ENCODE data around the gene RPTOR.
"Not testable (repeated sequence)": the region's sequence is repeated elsewhere in the genome, so short reads cannot be mapped to it uniquely, and the experiment has no call there.

Gene RPTOR

DNA sequence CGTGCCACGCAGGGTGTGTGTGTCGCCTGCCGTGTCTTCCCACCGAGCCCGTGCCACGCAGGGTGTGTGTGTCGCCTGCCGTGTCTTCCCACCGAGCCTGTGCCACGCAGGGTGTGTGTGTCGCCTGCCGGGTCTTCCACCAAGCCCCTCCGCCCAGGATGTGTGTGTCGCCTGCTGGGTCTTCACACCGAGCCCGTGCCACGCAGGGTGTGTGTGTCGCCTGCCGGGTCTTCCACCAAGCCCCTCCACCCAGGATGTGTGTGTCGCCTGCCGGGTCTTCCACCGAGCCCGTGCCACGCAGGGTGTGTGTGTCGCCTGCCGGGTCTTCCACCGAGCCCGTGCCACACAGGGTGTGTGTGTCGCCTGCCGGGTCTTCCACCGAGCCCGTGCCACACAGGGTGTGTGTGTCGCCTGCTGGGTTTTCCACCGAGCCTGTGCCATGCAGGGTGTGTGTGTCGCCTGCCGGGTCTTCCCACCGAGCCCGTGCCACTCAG is 331.9 kb downstream of the RPTOR start:
- not testable (repeated sequence) for H3K9me3 Mint-ChIP-seq; ATAC-seq (replicated peaks); H3K27me3 Mint-ChIP-seq; DNase-seq
- H3K36me3 Mint-ChIP-seq: peaks cover 44 to 62% of the 10 kb centered on the region in 2 donors
- H3K4me3 Mint-ChIP-seq: peak overlapping the region; percentile 75 to 78
- peak overlapping the region; percentile 92 for H3K27ac Mint-ChIP-seq
- peaks cover 39 to 53% of the 10 kb centered on the region in 2 donors for H3K4me1 Mint-ChIP-seq

DNA sequence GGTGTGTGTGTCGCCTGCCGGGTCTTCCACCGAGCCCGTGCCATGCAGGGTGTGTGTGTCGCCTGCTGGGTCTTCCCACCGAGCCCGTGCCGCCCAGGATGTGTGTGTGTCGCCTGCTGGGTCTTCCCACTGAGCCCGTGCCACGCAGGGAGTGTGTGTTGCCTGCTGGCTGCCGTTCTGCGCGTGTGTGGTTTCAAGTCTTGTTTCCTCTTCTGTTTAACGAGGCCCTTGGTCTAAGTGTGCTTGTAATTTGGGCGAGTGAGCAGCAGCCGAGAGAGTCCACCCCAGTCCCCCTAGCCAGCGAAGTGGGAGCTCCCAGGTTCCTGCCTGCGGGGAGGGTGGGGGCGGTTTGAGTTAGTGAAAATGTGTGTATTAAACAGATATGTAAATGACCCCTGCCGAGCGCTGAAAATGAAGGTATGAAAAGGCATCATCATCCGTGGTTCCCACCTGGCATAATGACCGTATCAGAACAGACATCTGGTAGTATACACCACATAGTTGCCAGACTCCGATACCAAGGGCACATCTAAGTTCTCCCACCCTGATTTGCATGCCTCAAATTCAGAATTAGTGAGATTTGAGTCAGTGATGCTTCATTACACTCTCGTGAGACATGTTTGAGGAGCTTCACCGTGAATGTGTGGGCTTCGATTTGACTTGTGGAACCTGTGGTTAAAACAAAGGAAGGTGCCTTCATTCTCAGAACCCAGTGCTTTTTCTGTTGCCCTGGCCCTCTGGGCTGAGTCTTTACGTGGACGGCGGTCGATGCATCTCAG is 332.5 kb downstream of the RPTOR start:
- Mint-ChIP-seq H3K27ac (peak overlapping the region; percentile 92), H3K36me3 (peaks cover 49 to 64% of the 10 kb centered on the region in 2 donors), H3K9me3 (peaks cover 0 to 1% of the 10 kb centered on the region in 2 donors), H3K4me1 (peaks cover 36 to 47% of the 10 kb centered on the region in 2 donors), H3K27me3 (no peaks in the 10 kb centered on the region), H3K4me3 (peak overlapping the region; percentile 75 to 78)
- ATAC-seq (replicated peaks) (peak; percentile 95 to 96), DNase-seq (peak; percentile 73)

DNA sequence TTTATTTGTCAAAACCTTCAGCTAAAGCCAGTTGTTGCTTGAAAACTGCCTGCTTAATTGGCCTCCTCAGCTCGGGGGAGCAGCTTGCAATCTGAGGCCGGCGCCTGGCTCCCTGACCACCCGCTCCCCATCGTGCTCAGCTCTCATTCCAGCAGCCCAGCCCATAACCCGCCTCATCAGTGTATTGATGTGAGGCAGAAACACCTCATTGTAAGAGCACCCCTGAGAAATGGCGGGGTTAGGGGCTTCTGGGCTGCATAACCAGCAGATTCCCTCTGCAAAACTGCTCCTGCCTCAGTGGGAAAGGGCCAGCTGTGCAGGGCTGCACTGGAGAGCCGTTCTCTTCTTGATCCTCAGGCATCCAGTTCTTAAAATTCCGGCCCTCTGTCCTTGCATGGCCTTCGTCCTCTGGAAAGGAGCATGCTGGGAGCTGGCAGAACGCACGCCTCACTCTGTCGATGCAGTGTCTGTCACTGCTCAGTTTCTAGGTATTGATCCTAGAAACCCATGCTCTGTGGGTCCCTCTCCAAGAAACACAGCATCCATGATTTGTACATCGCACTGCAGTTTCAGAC is 333.2 kb downstream of the RPTOR start:
- Mint-ChIP-seq H3K27me3 (no peaks in the 10 kb centered on the region), H3K4me3 (peak overlapping the region in 1 of 2 donors; percentile 18), H3K9me3 (peaks cover 0 to 1% of the 10 kb centered on the region in 2 donors), H3K4me1 (peaks cover 33 to 40% of the 10 kb centered on the region in 2 donors), H3K36me3 (peaks cover 54 to 68% of the 10 kb centered on the region in 2 donors), H3K27ac (peak overlapping the region; percentile 92)
- ATAC-seq (replicated peaks): peak in 1 of 2 donors; percentile 2
- no peak for DNase-seq

DNA sequence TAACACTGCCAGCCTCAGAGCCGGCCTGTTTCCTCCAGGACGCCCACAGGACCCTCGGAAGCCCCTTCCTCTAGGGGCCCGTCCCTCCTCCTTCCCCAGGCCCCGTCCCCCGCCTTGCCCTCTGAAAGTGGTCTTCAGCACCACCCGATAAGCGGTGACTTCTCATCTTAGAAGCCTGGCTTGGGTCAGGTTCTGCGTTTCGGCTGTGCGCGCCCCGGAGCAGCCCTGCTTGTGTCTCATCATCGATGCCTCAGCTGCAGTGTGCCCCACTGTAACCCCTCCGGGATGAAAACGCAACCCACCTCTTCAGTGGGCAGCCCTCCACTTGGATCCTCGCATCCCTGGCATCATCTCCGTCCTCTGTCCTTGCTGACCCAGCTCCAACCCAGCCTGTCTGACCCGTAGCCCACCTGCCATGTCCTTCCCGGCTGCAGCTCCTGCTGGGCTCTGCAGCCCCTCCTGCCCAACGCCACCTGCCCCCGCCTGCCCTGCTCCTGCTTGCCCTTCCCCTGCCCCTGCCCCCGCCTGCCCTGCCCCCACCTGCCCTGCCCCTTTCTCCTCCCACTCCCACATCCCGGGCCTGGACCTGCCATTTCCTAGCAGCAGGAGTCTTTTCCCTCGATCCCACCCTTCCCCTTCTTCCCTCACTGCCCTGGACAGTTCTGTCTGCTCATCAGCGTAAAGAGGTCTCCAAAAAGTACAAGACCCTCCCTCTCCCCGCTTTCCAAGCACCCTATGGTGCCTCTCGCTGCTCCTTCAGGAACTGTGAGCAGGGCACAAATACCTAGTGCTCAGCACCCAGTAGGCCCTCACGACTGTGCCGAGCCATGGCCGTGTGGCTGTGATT is 334.5 kb downstream of the RPTOR start:
- ATAC-seq (replicated peaks) (no peak), DNase-seq (no peak)
- H3K27ac Mint-ChIP-seq: peak overlapping the region; percentile 89
- no peaks in the 10 kb centered on the region for H3K27me3 Mint-ChIP-seq
- peaks cover 54 to 71% of the 10 kb centered on the region in 2 donors for H3K36me3 Mint-ChIP-seq
- peaks cover 0 to 1% of the 10 kb centered on the region in 2 donors for H3K9me3 Mint-ChIP-seq
- peaks cover 27 to 29% of the 10 kb centered on the region in 2 donors for H3K4me1 Mint-ChIP-seq
- peak overlapping the region in 1 of 2 donors; percentile 21 for H3K4me3 Mint-ChIP-seq

DNA sequence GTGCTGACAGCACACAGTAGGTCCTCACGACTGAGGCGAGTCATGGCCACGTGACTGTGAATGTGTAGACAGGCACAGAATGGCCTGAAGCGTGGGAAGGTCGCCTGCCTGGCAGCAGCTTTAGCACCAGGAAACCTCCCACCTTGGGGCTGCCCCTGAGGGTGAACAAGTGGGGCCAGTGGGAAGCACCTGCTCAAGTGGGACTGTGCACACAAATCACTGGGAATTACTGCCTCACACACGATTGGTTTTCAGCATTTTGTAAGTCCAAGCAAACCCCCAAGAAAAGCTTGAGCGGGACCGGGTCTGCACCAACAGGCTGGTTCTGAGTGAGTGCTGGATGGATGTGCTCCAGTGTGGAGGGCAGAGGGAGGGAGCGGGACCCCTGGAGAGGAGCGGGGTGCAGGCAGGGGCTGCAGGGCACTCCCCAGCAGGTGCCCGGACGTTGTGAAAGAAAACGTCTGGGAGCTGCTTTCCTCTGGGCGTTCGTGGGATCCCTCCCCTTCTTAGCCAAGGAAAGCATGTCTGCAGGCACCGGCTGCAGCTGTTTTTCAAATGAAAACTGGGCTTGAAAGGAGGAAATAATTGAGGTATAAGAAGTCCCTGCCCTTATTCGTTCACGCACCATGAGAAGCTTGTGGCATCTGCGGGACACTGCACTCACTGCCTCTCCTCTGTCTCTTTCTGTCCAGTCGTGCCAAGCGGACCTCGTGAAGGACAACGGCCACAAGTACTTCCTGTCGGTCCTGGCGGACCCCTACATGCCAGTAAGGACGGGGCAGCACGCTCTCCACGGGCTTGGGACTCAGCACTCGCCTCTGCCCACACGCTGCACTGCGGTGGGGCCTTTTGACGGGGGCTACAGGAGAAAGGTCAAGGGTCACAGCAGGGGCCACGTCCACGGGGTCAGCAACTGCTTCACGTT is 335.3 kb downstream of the RPTOR start:
- DNase-seq (no peak), ATAC-seq (replicated peaks) (no peak)
- Mint-ChIP-seq H3K36me3 (peaks cover 57 to 73% of the 10 kb centered on the region in 2 donors), H3K4me3 (peak overlapping the region in 1 of 2 donors; percentile 21), H3K4me1 (peaks cover 27 to 29% of the 10 kb centered on the region in 2 donors), H3K9me3 (peaks cover 0 to 1% of the 10 kb centered on the region in 2 donors), H3K27ac (peak overlapping the region; percentile 89), H3K27me3 (no peaks in the 10 kb centered on the region)

DNA sequence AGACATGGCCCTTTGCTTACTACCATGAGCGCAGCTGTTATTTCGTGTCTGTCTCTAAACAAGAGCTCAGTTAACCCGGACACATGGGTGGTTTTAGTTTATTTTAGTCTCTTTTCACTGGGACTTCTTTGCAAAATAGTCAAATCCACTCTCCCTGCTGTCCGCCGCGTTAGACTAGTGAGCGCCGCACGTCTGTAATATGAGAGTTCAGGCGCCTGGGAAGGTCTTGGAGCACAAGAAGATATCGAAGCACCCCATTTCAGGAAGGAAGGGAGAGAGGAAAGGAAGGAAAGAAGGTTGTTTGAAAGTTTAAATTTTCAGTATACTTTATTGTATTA is 336.0 kb downstream of the RPTOR start:
- Mint-ChIP-seq H3K9me3 (peaks cover 0 to 1% of the 10 kb centered on the region in 2 donors), H3K36me3 (peaks cover 57 to 71% of the 10 kb centered on the region in 2 donors), H3K27me3 (no peaks in the 10 kb centered on the region), H3K4me3 (no peak overlapping the region), H3K4me1 (peaks cover 27 to 29% of the 10 kb centered on the region in 2 donors), H3K27ac (no peak overlapping the region)
- no peak for ATAC-seq (replicated peaks)
- no peak for DNase-seq

DNA sequence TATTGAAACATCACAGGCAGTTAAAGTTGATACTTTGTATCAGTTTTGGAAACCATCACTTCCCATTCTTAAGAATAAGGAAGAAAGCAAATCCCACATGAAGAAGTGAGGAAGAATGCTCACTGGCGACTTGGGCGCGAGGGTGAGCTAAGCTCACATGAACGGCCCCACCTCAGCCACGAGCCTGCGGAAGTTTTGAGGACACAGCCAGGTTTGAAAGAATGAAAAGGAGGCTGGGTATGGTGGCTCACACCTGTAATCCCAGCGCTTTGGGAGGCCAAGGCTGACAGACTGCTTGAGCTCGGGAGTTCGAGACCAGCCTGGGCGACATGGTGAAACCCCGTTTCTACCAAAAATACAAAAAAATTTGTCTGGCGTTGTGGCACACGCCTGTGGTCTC is 336.7 kb downstream of the RPTOR start:
- peaks cover 31 to 35% of the 10 kb centered on the region in 2 donors for H3K4me1 Mint-ChIP-seq
- no peak overlapping the region for H3K27ac Mint-ChIP-seq
- H3K36me3 Mint-ChIP-seq: peaks cover 64 to 77% of the 10 kb centered on the region in 2 donors
- no peak for ATAC-seq (replicated peaks)
- H3K27me3 Mint-ChIP-seq: no peaks in the 10 kb centered on the region
- DNase-seq: no peak
- H3K4me3 Mint-ChIP-seq: no peak overlapping the region
- H3K9me3 Mint-ChIP-seq: peaks cover 0 to 1% of the 10 kb centered on the region in 2 donors

DNA sequence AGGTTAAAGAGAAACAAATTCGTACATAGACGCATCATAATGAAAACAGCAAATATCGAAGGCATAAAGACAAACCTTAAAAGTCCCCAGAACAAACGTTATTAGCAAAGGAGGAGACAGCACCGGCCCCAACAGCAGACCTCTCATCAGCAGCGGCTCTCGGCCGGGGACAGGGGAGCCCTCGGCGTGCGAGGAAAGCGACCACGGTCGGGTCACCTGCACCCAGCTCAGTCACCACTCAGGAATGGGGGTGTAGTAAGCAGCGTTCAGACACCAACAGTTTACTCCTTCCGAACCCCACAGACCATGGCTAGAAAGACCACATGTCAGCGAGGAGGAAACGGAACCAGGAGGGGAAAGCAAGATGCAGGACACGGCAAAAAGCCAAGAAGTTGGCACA is 337.7 kb downstream of the RPTOR start:
- Mint-ChIP-seq H3K27me3 (no peaks in the 10 kb centered on the region), H3K36me3 (peaks cover 61 to 75% of the 10 kb centered on the region in 2 donors), H3K9me3 (no peaks in the 10 kb centered on the region), H3K27ac (no peak overlapping the region), H3K4me1 (peaks cover 29 to 31% of the 10 kb centered on the region in 2 donors), H3K4me3 (no peak overlapping the region)
- DNase-seq (no peak), ATAC-seq (replicated peaks) (no peak)

DNA sequence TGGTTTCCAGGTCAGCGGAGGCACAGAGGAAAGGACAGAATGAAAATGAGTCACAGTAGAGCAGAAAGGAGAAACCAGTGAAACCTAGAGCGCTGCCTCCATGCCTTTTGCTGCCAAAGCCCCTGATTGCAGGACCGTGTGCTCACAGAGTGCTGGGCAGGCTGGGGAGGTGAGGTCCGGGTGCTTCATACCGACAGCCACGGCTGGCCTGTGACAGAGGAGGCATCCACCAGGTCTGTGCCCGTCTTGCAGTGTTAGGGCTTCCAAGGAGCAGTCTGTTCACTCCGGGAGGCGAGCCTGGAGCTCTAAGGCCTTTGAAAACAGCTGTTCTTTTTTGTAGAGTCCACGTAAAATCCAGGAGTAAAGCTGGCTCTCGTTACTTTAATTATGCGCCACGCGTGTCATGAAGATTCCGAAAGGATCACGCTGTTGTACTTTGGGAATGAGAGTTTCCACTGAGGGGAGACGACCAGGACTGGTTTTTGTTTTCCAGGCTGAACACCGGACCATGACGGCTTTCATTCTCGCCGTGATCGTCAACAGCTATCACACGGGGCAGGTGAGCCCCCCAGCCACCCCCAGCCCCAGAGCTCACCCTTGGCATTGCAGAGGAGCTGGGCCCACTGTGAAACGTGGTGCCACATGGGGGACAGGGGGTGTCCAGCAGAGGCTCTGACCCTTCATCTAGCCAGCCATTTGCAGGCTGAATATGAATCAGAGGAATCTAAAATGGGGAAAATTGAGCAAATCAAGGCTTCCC is 338.5 kb downstream of the RPTOR start:
- DNase-seq (no peak), ATAC-seq (replicated peaks) (no peak)
- Mint-ChIP-seq H3K9me3 (no peaks in the 10 kb centered on the region), H3K4me3 (no peak overlapping the region), H3K36me3 (peaks cover 59 to 74% of the 10 kb centered on the region in 2 donors), H3K4me1 (peaks cover 23% of the 10 kb centered on the region in 2 donors), H3K27me3 (no peaks in the 10 kb centered on the region), H3K27ac (no peak overlapping the region)

DNA sequence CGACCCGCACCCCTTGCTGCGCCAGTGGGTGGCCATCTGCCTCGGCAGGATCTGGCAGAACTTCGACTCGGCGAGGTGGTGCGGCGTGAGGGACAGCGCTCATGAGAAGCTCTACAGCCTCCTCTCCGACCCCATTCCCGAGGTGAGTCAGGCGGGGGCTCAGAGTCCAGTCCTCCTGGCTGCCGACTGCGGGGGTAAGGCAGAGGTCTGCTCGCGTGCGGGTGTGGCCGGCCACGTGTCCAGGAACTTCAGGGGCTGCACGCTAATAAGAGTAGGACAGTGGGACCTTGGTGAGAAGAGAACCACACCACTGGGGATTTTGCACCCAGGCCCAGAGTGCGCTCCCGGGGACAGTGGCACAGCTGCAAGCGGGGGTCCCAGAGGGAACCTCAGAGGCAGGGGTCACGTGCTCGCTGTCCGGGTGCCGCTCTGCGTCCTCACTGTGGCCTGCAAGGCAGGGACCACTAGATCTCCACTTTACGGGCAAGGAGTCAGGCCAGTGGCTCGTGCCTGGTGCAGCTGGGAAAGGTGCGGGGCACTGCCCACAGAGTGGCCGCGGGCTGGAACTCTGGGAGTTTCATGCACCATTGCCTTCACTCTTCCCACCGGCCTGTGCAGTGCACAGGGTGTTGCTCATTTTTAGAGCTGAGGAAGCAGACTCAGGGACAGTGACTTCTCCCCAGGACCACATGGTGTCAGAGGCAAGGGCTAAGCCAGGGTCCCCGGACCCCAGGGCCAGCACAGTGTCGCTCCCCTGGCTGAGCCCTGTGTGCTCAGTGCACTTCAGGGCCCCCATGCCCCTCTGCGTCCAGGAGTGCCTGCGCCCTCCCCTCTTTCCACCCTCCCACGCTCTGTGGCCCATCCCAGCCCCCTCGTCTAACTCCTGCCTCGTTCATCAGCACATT is 339.4 kb downstream of the RPTOR start:
- Mint-ChIP-seq H3K4me1 (peaks cover 19 to 22% of the 10 kb centered on the region in 2 donors), H3K36me3 (peaks cover 68 to 78% of the 10 kb centered on the region in 2 donors)
- no peak for DNase-seq

DNA sequence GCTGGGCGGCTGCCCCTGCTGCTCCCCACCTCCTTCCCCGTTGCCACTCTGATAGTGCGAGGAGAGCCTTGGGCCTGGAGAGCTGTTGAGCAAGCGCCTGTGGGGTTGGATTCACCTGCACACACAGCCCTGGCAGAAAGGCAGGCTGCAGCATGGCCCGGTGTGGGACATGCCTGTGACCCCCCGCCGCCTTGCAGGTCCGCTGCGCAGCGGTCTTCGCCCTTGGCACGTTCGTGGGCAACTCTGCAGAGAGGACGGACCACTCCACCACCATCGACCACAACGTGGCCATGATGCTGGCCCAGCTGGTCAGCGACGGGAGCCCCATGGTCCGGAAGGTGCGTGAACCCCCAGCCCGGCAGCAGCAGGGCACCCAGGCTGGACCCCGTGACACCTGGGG is 340.2 kb downstream of the RPTOR start:
- Mint-ChIP-seq H3K36me3 (peaks cover 72 to 76% of the 10 kb centered on the region in 2 donors), H3K27me3 (no peaks in the 10 kb centered on the region), H3K27ac (no peak overlapping the region), H3K9me3 (no peaks in the 10 kb centered on the region), H3K4me1 (peaks cover 12 to 17% of the 10 kb centered on the region in 2 donors), H3K4me3 (no peak overlapping the region)
- DNase-seq (no peak), ATAC-seq (replicated peaks) (no peak)

More for the DNA sequence above, 339.4 kb downstream of the RPTOR start:
- Mint-ChIP-seq H3K27ac (no peak overlapping the region), H3K4me3 (no peak overlapping the region), H3K27me3 (no peaks in the 10 kb centered on the region), H3K9me3 (no peaks in the 10 kb centered on the region)
- ATAC-seq (replicated peaks): no peak

DNA sequence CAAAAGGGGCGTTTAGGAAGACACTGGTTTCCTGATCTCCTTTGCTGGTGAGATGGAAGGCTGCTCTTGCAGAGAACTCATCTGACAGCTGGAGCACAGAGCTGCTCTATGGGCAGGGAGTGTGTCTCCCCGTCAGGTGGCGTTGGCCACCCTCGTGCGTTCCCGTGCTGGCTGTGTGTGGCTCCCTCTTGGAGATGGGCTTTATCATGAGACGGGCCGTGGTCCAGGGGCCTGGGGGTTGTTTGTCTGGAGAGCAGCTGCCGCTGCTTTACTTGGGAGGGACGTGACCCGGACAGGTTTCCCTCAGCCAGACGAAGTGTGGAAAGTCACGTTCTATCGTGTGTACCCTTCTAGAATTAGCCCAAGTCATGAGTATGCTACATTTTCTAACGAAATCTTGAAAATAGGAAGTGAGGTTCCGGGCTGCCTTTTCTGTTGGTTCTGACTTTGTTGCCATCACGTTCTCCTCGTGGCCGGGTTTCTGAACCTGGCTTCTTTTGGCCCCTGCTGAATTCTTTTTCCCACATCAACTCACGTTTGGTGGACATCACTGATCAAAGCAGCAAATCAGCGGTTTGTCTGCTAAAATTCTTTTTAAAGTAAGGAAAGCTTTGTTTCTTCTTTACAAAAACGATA is 341.4 kb downstream of the RPTOR start:
- no peaks in the 10 kb centered on the region for H3K27me3 Mint-ChIP-seq
- peaks cover 15 to 19% of the 10 kb centered on the region in 2 donors for H3K4me1 Mint-ChIP-seq
- peak overlapping the region; percentile 30 to 53 for H3K4me3 Mint-ChIP-seq
- H3K27ac Mint-ChIP-seq: peak overlapping the region; percentile 77
- peaks cover 71 to 73% of the 10 kb centered on the region in 2 donors for H3K36me3 Mint-ChIP-seq
- ATAC-seq (replicated peaks): peak; percentile 48 to 67
- no peaks in the 10 kb centered on the region for H3K9me3 Mint-ChIP-seq
- no peak for DNase-seq

All from stimulated activated naive B cell treated with anti-CD40 and anti-IgM and Interleukin-4, amounts not matched to agents 10 μg/mL and 1 μg/mL and 100 μg/mL, for 72 hours (primary cell).